Stomach (tissue), 9 donors: ENCODE data around the gene ROBO1. TPM values are rescaled to one million over a fixed set of nuclear protein-coding genes. Genes with fewer than 3 reads are reported as not detected.

Source experiments
- DNase-seq, 2 donors: peaks; one replicate each; pipeline versions ENCODE4 v3.0.0 to v3.0.0-alpha.2; 2013 to 2019
- H3K27ac ChIP-seq, 5 donors: fragments of 200-600 bp in 4 of 5; sonication (generic) in 4 of 5; one replicate each; pipeline ENCODE4 v1.5.1; 2013 to 2019; ENCODE audit warnings: mild to moderate bottlenecking in 1 of 5, moderate library complexity in 1 of 5
- H3K27me3 ChIP-seq, 3 donors: fragments of 200-600 bp; sonication (generic); one replicate each; pipeline ENCODE4 v1.5.1; 2017 to 2019; ENCODE audit warnings: mixed run types in 1 of 3
- H3K36me3 ChIP-seq, 4 donors: fragments of 200-600 bp; sonication (generic); 1 replicate in 3 of 4; 2 replicates in 1 of 4; pipeline ENCODE4 v1.5.1; 2016 to 2019
- H3K4me1 ChIP-seq, 4 donors: fragments of 200-600 bp; sonication (generic); one replicate each; pipeline ENCODE4 v1.5.1; 2016 to 2019
- H3K4me3 ChIP-seq, 4 donors: fragments of 200-600 bp; sonication (generic) in 3 of 4; one replicate each; pipeline ENCODE4 v1.5.1; 2016 to 2019; ENCODE audit warnings: mild to moderate bottlenecking in 1 of 4
- H3K9me3 ChIP-seq, 4 donors: fragments of 200-600 bp; sonication (generic); one replicate each; pipeline ENCODE4 v1.5.1; 2016 to 2019
- CTCF ChIP-seq, 7 experiments: fragments of 450-650 bp in 4 of 7; fragments of 200-600 bp in 3 of 7; sonication (generic) in 3 of 7; IDR thresholded peaks; one replicate each; pipeline ENCODE4 v1.5.1; 2016 to 2019; ENCODE audit warnings: antibody characterized with exemption in 7 of 7, control low read depth in 2 of 7, mild to moderate bottlenecking in 1 of 7
- EP300 ChIP-seq: sonication (generic); formaldehyde crosslinking; IDR thresholded peaks from one replicate; pipeline ENCODE4 v1.6.1; 2017; ENCODE audit warnings: antibody characterized with exemption
- POLR2A ChIP-seq, 4 donors: fragments of 450-650 bp; IDR thresholded peaks; one replicate each; pipeline ENCODE4 v1.6.1; 2016; ENCODE audit warnings: antibody characterized with exemption in 4 of 4, control low read depth in 2 of 4, mild to moderate bottlenecking in 1 of 4, moderate library complexity in 1 of 4
- POLR2AphosphoS5 ChIP-seq, 3 donors: sonication (generic); formaldehyde crosslinking; IDR thresholded peaks; one replicate each; pipeline ENCODE4 v1.6.1; 2016; ENCODE audit warnings: antibody characterized with exemption in 3 of 3
- WGBS, 5 donors: extraction: QIAGEN DNeasy Blood & Tissue Kit in 3 of 5; methylation state at CpG; one replicate each; pipeline versions ENCODE4 v1.1.5 to v1.1.7; 2013 to 2018; 5-methylcytosine and 5-hydroxymethylcytosine counted together
- intact Hi-C: fragments of 100-400 bp; cut with DNase I; formaldehyde crosslinking; loops from one replicate; pipeline ENCODE4 v1.15.1; 2023; ENCODE audit warnings: low total_unique reads
- polyA plus RNA-seq, 3 donors: library from polyadenylated mRNA; stranded (reverse); fragments of 200-250 nt; gene quantifications; one replicate each; pipeline ENCODE4 v1.2.3, GENCODE V29; 2013
- total RNA-seq, 5 donors: library from RNA; depleted of rRNA; stranded (reverse); fragments of >200 nt; gene quantifications; one replicate each; pipeline versions ENCODE4 v1.1.0 to v1.2.3, GENCODE V29; 2014 to 2016
- donor health status: healthy with polysubstance abuse.
- donor health status: Bipolar disorder and iron deficiency.
- donor health status: healthy.

ROBO1 gene
- total and polyA plus RNA-seq, 8 donors = 2.0 to 174 (median 4.5) TPM

- peaks cover 8 to 44% (median 30%) of the 10 kb centered on the region in 4 donors for H3K4me1 ChIP-seq
- intact Hi-C loops = no loop called here
- H3K27me3 ChIP-seq = peaks cover 0 to 17% (median 0%) of the 10 kb centered on the region in 3 donors
- WGBS, 5 donors = 18 to 31% (median 20%) methylated on average over 8 of the region's 8 CpGs
- H3K4me3 ChIP-seq = peak overlapping the region; percentile 59 to 98 (median 88)
- no peaks in the 10 kb centered on the region for H3K36me3 ChIP-seq
- TF ChIP-seq POLR2A (IDR thresholded peaks at IDR 0.05) = no peak
- no peak for TF ChIP-seq CTCF (IDR thresholded peaks at IDR 0.05)
- TF ChIP-seq POLR2AphosphoS5 (IDR thresholded peaks at IDR 0.05) = no peak
- no peak for TF ChIP-seq EP300
- H3K27ac ChIP-seq = no peak overlapping the region
- DNase-seq = peak in 1 of 2 donors; percentile 26
- no peaks in the 10 kb centered on the region for H3K9me3 ChIP-seq
Measured at GRCh38 chr3:79016587-79017376, 751.0 kb downstream of the ROBO1 start.

GRCh38 chr3:79015854-79016253 is 751.9 kb downstream of the ROBO1 start:
- Histone ChIP-seq H3K27ac (no peak overlapping the region), H3K36me3 (no peaks in the 10 kb centered on the region), H3K4me1 (peaks cover 8 to 44% (median 31%) of the 10 kb centered on the region in 4 donors), H3K27me3 (peaks cover 0 to 17% (median 0%) of the 10 kb centered on the region in 3 donors), H3K9me3 (no peaks in the 10 kb centered on the region), H3K4me3 (no peak overlapping the region)
- DNase-seq = no peak
- 67 to 80% (median 70%) methylated on average over 1 of the region's 1 CpG for WGBS, 5 donors
- TF ChIP-seq CTCF (IDR thresholded peaks at IDR 0.05) = no peak
- no peak for TF ChIP-seq EP300
- no peak for TF ChIP-seq POLR2AphosphoS5 (IDR thresholded peaks at IDR 0.05)
- intact Hi-C loops = no loop called here

- TF ChIP-seq EP300 (no peak), CTCF (IDR thresholded peaks at IDR 0.05) (no peak), POLR2AphosphoS5 (IDR thresholded peaks at IDR 0.05) (no peak), POLR2A (IDR thresholded peaks at IDR 0.05) (no peak)
- DNase-seq = no peak
- 71 to 85% (median 78%) methylated on average over 2 of the region's 2 CpGs for WGBS, 5 donors
- Histone ChIP-seq H3K9me3 (no peaks in the 10 kb centered on the region), H3K4me3 (no peak overlapping the region), H3K27ac (no peak overlapping the region), H3K36me3 (no peaks in the 10 kb centered on the region), H3K27me3 (peaks cover 0 to 6% (median 0%) of the 10 kb centered on the region in 3 donors), H3K4me1 (peaks cover 5 to 25% (median 16%) of the 10 kb centered on the region in 4 donors)
- intact Hi-C loops = no loop called here
Measured at GRCh38 chr3:79012946-79013362, 754.8 kb downstream of the ROBO1 start.

- Histone ChIP-seq H3K36me3 (no peaks in the 10 kb centered on the region), H3K9me3 (no peaks in the 10 kb centered on the region), H3K4me3 (no peak overlapping the region), H3K27ac (no peak overlapping the region), H3K4me1 (peaks cover under 1 to 20% (median 14%) of the 10 kb centered on the region in 4 donors), H3K27me3 (peaks cover 0 to 1% (median 0%) of the 10 kb centered on the region in 3 donors)
- TF ChIP-seq POLR2AphosphoS5 (IDR thresholded peaks at IDR 0.05) (no peak), EP300 (no peak), POLR2A (IDR thresholded peaks at IDR 0.05) (no peak), CTCF (IDR thresholded peaks at IDR 0.05) (no peak)
- intact Hi-C loops = no loop called here
- DNase-seq = no peak
- 66 to 88% (median 80%) methylated on average over 2 of the region's 2 CpGs for WGBS, 5 donors
Measured at GRCh38 chr3:79012530-79012913, 755.3 kb downstream of the ROBO1 start.
